Measurements from ENCODE around the gene ST7.

The ST7 gene

DNA sequence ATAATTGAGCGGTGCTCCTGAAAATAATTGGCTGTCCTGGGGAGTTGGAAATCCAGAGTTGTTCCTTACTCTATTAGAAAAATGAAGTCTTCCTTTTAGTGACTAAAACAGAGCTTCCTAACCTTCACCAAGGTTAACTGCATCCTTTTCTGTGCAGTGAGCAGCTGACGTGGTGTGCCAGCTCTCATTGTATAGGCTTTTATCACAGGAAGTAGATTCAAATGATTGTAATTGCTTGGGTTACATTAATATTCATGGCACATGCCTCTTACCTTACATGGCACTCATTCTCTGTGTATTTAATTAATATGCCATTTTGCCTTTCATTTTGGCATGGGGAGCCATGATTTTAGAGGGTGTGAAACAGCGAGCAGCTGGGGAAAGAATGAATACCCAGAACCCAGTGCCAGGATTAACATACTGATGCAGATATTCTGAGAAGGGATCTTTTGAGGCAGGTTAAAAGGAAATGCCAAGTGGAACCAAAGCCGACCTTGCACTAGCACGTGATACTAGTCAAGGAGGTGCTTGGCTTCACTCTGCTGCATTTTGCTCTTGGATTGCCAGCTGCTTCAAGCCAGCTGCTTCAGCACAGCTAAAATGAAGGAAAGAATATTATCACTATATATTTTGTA lies 115.3 kb downstream of the ST7 start:
- peak; percentile 47 for DNase-seq (ENCODE audit: low spot score)

DNA sequence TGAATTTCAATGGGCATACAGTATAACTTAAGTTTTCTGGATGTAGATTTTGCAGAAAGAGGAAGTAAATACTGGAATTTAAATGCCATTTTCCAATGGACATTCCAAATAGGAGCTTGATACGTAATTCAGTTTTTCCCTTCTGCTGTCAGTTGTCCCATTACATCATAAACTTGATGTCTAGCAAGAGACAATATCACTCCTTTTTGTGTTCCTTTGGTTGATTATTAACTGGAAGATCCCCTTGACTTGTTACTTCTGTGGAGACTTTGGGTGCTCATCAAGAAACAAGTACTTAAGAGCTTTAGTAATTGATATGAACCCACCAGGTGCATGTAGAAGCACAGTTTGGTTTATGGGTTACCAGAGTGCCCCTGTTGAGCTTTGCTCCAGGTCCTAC lies 116.1 kb downstream of the ST7 start:
- no peak for DNase-seq (ENCODE audit: low spot score)

DNA sequence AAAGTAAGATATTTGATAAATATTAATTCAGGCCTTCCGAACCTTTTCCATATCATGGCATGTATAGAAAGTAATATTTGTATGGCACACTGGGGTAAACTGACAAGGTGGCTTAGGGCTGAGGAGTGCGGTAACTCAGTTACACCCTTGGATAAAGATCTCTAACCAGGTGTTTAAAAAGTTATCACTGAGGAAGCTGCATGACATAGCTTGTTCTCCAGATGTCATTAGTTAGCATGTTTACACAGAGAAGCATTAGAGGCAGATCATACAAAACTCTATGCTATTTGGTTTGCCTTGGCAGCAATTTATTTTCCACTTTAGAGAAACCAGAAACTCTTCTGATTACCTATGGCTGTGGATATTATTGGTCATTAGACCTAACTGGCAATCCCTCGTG lies 118.2 kb downstream of the ST7 start:
- DNase-seq (ENCODE audit: low spot score), result no peak

DNA sequence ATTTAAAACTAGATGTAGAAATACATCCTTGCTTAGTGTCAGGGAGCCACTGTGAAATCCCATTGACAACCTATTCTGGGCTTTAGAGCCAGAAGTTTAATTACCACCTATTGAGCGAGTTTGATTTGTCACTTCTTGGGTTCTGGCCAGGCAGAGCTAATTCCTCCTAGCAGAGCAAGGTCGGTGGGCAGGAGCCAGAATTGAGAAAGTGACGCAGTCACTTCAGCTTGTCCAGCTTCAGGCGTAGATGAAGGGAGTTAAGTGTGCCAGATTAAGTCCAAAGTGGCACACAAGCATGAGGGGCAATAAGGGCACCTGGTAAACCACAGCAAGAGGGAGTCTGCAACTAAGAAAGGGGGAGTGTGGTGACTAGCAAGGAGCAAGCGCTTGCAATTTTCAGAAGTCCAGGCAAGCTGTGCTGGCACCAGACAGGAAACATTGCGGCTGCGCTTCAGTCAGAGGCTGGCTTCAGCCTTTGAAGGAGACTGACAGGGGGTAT lies 119.4 kb downstream of the ST7 start:
- DNase-seq (ENCODE audit: low spot score), result peak; percentile 83

DNA sequence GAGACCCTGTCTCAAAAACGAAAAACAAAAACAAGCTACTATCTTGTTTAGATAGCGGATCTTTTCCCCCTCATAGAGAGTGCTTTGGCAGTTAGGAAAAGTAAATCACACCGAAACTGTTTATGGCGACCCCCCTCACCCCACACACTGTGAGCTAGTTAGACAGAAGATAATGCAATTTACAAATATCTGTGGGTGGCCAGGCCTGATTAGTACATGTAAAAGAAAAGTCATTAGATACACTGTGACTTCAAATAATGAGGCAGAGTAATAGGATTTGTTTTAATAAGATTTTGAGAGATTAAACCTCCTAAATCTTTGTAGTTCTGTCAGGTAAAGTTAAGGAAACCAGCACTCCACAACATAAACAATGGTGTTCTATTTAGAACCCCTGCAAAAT lies 121.1 kb downstream of the ST7 start:
- no peak for DNase-seq (ENCODE audit: low spot score)

DNA sequence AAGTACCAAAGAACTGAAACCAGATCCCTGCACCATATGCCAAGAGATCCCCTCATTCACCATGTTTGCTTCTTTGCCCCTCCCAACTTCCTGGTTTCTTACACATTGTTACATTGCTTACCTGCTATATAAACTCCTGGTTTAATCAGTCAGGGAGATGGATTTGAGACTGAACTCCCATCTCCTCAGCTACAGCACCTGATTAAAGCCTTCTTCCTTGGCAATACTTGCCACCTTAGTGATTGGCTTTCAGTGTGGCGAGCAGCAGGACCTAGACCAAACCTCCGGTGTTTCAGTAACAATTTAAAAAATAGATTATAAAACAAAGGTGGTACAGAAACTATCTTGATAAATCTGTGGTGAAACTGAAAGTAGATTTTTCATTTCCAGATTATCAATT lies 122.6 kb downstream of the ST7 start:
- DNase-seq (ENCODE audit: low spot score), result no peak

DNA sequence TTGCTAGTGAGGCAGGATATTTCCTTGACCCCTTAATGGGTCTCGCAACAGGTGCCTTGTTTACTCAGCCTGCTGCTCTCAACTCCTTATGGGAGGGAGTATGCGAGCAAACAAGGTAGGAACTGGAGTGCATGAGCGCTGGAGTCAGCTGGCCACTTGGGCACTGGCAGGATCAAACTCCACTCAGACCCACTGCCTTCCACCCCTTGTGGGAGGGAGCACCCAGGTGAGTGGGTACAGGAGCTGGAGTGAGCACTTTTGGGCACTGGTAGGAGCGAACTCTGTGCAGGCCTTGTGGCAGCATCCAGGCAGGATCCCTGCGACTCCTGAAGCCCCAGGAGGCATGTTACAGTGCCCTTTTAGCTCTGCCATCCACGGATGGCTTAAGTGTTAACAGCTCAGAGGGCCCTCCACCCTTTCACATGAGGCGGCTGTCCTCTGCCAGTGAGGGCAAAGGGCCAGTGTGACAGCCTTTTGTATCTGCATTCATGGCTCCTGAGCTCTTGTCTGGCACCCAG lies 123.2 kb downstream of the ST7 start:
- no peak for DNase-seq (ENCODE audit: low spot score)

DNA sequence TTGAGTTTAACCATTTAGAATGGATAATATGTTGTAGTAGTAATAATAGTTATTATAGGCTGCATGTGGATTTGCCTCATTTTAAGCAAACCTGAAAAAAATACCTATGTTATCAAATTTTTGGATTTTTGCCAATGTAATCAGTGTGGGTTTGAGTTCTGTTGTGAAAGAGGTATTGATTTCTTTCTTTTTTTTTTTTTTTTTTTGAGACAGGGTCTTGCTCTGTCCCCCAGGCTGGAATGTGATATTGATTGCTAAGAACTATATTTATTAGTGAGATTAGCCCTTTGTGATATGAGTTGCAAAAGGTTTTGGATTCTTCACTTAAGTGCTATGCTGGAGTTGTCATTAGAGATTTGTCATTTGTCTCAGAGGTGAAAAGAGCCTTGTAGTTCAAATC lies 124.4 kb downstream of the ST7 start:
- no peak for DNase-seq (ENCODE audit: low spot score)

DNA sequence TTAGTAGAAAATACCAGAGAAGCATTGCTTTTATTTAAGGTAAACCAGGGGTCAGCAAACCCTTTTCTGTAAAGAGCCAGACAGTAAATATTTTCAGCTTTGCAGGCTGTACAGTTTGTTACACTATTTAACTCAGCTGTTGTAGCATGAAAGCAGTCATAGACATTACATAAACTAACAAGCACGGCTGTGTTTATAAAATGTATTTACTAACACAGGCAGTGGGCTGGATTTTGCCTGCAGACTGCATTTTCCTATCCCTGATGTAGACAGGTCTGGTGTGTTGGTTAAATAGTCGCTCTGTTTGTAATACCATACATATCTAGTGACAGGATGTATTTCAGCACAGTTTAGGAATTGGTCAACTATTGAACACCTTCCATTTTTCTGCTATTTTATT lies 129.3 kb downstream of the ST7 start:
- no peak for DNase-seq (ENCODE audit: low spot score)

DNA sequence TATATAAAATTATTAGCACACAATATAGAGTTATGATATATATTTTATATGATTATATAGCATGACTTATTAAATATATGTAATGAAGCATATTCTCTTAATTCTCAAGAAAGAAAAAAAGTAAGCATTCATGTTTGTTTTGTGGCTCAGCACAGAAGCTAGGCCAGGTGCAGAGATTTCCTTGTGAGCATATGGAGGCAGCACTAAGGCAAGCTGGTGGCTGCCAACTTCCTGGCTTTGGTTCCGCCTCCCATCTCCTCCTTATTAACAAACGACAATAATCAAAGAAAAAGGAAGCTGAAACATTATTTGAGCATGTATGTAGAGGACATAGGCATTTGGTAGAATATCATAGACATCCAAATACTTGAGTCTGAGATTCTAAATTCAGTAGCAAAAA lies 130.3 kb downstream of the ST7 start:
- no peak for DNase-seq (ENCODE audit: low spot score)

DNA sequence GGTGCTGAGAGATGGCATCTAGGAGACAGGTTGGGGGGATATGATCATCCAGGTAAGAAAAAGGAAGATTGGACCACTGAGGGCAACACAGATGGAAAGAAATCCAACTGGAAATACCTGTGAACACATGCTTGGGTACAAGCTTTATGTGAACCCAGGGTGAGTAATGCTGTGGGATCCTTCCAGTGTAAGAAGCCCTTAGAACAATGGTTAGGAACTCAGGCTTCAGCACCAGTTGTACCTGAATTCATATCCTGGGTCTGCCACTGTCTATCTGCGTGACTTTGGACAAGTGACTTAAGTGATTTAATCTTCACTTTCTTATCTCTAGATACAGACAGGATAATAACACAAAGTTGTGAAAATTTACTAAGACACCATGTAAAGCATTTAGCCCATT lies 131.0 kb downstream of the ST7 start:
- no peak for DNase-seq (ENCODE audit: low spot score)

DNA sequence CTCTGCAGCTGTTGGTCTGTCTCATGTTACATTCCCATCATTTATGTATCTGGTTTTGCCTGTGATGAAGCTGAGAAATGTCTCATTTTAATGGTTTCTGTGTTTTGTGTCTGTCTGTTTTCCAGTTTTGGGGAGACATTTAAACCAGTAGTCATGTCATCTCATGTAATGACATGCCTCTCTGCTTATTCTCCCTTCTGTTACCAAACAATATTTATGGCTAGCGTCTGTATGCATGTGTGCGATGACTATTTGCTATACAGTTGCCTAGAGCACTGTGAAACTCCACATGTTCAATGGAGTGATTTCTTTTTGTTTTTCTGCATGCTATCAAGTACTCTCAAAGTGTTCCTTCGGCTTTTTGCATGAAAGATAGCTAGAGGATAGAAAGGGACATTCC lies 132.0 kb downstream of the ST7 start:
- DNase-seq (ENCODE audit: low spot score), result no peak

DNA sequence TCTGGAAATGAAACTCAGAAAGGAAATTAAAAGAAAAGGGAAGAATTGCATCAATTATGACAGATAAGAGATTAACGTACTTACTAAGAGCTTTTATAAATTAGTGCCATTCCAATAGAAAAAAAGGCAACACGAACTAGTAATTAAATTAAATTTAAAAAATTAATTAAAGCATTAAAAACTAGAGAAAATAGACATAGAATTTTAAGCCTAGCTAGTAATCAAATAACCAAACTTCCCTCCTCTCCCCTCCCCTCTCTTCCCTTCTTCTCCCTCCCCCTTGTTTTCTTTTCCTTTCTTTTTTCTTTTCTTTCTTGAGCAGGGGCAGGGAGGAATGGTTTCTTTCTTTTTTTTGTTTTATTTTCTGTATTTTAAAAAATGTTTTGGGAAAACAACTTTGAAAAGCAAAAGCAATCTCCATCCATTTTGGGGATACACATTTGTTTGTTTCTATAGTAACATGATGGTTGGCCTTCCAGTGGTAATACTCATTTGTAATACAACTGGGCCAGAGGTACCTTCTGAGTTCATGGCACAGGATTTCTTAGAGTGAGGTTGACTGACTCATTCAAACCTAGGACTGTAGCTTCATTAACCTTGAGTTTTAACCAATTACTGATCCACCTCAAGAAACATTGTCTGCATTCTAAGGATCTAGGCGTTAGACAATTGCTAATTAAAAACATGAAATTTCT lies 132.6 kb downstream of the ST7 start:
- DNase-seq (ENCODE audit: low spot score), result no peak

DNA sequence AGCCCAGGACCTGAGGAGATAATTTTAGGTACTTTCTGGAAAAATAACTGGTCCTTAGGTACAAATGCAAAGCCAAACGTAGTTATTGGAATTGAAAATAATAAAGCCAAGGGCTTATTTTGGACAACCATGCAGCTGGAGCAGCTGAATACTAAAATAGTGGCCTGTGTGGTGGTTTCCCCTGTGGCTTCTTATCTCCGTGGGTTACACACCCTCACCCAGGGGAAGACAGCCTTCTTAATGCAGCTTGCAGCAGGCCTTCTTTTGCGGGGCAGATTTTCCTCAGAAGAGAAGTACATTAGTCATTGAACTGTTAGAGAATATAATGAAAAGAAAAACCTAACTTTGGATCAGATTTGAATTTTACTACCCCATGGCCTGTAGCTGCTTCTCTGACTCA lies 133.5 kb downstream of the ST7 start:
- DNase-seq (ENCODE audit: low spot score), result no peak

DNA sequence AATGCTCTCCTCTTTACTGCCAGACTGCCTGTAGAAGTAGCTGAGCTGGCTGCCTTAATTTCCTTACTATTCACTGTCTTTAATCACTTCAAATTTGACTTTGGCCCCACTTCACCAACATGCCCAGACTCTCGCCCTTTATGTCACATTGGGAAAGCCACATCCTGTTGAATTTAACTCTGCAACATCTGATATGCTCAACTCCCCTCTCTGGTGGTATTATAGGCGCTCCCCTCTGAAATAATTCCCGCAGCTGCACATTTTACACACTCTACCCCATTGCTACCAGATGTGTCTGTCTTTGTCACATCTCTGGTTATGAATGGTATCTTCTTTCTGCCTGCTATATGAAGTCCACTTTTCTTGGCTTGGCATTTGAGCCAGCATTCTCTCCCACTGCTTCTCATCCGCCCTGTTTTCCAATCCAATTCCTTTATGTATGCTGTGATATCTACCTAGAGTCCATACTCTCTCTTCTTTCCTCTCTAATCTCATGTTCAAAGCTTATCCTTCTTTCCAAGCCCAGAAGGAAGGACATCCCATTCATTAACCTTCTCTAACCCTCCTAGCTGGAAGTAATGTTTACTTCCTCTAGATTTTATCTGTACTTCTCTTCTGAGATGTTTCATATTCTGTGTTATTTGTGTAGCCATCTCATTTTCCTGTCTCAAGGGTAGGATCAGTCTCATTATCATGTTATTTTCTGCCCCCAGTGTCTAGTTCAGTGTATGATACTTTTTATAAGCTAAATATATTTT lies 134.5 kb downstream of the ST7 start:
- DNase-seq (ENCODE audit: low spot score), result no peak

DNA sequence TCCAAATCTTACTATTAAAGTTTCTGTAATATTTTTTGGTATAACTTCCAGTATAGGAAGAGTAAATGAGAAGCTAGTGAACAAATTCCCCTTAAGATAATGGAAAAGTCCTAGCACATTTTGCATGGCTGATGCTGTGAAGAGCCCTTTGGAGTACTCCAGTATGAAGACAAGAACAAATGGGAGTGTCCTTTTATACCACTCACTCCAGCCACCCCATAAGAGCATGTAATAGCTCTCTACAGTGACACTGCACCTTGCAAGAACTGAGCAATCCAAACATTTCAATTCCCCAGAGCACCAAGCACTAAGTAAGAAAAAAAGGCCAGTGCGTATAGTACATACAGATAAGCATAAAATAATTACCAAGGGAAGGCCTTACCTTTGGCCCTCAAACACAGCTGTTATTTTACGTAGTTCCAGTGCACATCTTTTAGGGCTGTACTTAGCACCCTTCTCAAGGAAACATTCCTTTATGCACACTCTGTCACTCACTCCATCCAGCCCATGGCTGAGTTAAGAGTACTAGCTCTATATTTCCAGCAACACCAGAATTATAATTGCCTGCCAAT lies 135.4 kb downstream of the ST7 start:
- no peak for DNase-seq (ENCODE audit: low spot score)

DNA sequence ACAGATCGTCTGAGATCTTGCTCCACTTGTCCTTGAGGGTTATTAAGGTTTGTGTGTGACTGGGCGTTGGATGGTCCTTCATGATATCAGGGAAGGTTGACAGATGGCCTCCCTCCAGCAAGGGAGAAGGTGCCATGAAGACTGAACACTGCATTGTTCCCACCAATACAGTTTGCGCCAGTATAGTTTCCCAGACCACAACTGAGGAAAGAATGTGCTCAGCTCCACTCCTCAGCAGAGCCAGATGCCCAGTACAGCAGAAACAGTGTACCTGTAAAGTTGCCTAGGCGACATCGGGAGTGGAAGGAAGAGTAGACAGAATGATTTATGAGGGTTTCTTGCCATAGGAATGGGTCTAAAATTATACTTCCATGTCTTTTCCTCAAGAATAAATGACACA lies 137.5 kb downstream of the ST7 start:
- no peak for DNase-seq (ENCODE audit: low spot score)

DNA sequence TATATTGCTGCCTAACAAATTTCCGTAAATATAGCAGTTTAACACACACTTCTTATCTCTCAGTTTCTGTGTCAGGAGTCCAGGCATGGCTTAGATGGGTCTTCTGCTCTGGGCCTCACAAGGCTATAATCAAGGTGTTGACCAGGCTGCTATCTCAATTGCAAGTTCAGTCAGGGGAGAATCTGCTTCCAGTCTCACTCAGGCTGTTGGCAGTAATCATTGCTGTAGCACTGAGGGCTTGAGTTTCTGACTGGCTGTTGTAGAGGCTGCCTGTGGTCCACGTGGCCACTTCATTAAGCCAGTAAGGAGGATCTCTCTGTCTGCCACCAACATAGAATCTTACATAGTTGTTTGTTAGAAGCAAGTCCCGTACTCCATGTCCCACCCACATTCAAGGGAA lies 138.4 kb downstream of the ST7 start:
- DNase-seq (ENCODE audit: low spot score), result no peak

DNA sequence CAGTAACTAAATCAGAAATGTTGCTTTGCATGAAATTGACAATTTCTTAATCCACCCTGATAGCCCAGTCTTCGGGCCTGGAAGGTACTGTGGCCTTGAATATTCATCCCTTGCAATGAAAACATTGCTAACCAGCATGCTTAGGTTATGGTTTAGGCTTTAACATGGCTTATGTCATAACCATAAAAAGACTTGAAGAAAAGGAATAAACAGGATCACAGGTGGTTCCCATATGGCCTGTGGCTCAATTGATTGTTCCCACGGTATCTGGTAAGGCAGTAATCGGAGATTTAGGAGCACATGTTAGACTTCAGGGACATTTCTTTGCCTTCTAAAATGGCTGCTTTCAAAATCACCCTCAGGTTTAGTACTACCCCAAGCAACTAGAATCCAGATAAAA lies 139.5 kb downstream of the ST7 start:
- DNase-seq (ENCODE audit: low spot score), result no peak

DNA sequence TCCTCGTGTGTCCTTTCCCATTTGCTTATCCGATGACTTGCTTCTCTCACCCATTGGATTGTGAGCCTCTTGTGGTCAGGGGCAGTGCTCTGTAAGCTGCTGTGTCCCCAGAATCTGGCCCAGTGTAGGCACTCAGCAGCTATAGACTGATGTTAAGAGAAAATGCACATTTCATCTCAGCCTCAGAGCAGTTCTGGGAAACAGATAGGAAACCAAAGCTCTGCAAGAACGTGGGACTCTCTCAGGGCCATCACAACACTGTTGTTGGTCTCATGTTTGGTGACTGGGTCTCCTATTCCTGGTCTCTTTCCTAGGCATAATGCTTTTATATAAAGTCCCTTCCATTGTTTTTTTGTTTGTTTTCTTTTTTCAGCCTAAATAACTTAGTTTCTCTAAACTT lies 141.2 kb downstream of the ST7 start:
- DNase-seq (ENCODE audit: low spot score), result no peak

DNA sequence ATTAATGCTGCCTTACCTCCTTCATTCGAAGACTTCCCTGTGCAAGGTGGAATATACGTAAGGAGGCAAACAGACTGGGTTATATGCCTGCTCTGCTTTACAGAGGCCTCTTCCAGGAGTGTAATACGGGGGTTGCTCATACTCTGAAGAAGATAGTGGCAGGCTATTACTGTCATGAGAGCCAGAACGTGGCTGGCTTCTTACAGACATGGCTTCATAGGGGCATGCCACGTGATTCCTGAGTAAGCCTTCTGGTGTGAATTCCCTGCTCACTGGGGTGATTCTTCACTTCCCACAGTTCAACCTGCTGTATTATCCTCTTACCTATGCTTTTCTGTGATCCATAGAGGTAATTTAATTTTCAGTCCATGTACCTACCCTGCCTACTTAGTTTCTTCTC lies 141.8 kb downstream of the ST7 start:
- no peak for DNase-seq (ENCODE audit: low spot score)

DNA sequence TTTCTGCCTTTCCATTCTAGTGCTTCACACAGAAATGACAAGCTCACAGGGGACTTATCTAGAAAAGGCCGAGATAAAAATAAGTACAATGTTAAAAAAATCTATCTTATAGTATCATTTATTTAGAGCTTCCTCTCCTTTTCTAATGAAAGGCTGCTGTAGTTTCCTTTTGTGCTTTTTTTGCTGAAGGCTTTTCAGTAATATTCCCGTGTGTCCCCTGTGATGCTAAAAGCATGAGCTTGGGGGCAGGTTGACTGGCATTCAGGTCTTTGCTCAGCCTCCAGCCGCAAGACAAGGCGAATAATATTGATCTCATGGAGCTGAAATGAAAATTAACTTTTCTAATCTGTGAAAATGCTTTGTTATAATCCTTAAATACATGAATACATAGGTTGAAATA lies 143.0 kb downstream of the ST7 start:
- no peak for DNase-seq (ENCODE audit: low spot score)

DNA sequence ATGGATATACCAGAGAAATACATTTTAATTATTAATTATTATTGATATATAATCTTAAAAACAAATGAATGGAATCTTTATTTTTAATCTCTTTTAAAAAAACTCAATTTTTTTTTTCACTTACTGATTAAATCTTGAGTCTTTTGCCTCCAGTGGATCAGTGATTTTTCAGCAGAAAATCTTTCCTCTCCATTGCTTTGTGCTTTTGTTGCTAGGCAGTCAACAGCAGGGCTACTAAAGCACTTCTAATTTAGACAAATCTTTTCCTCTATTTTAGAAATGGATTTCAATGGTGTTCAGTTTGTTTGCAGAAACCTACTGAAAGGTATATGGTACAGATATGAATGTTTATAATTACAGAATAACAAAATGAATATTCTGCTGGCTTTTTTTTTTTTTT lies 143.6 kb downstream of the ST7 start:
- DNase-seq (ENCODE audit: low spot score), result no peak
